K562 (cell line): ENCODE results near the gene FAM32A. TPM values are rescaled to one million over a fixed set of nuclear protein-coding genes. Genes with fewer than 3 reads are reported as not detected.
A peak's percentile ranks its signal among the peaks of the same experiment; 100 is the strongest.

Source experiments
- ATAC-seq: fragments of 200-7000 bp; cut with Tn5 transposase; 3 replicates; pipeline ENCODE4 v1.9.1; 2020; ENCODE audit warnings: moderate library complexity
- BruUV-seq: library from RNA; stranded (reverse); fragments of 400-500 nt; replicated peaks from 2 replicates; lab custom pipeline; 2021; lab: Mats Ljungman, UMichigan
- CTCF ChIA-PET: fragments of 300-600 bp; formaldehyde crosslinking; extraction: SDS; loops from one replicate; lab custom pipeline; 2021; ENCODE audit warnings: low intra/inter-chr PET ratio; lab: Yijun Ruan, JAX
- POLR2A ChIA-PET: fragments of 300-600, 350-650 bp; sonication (Branson Sonifier 250); formaldehyde crosslinking; extraction: SDS; loops from one replicate; lab custom pipeline; 2021; ENCODE audit warnings: antibody characterized with exemption, inconsistent platforms; lab: Yijun Ruan, JAX
- DNase-seq, 4 experiments: peaks; one replicate each; pipeline versions ENCODE4 v3.0.0 to v3.0.0-alpha.2; 2011 to 2018; ENCODE audit warnings: low spot score in 3 of 4, mixed read lengths in 3 of 4; ENCODE audit errors: extremely low read depth in 1 of 4
- FAIRE-seq: peaks from 2 replicates; lab custom pipeline; 2011; peaks lifted over from hg19 to GRCh38; lab: Jason Lieb, UNC
- H2AFZ ChIP-seq: 2 replicates; pipeline ENCODE4 v1.6.0; 2011; ENCODE audit warnings: low read depth, low read length, control low read depth, inconsistent platforms
- H3K27ac ChIP-seq: fragments of 200-600 bp; 3 replicates; pipeline ENCODE4 v1.8.0; 2011; ENCODE audit warnings: low read depth, mild to moderate bottlenecking, control low read depth, inconsistent platforms, low read length, moderate library complexity, mixed read lengths; ENCODE audit errors: extremely low read depth
- H3K27me3 ChIP-seq, 2 experiments: fragments of 300-600 bp in 1 of 2; 2 replicates in 1 of 2; 3 replicates in 1 of 2; pipeline versions ENCODE4 v1.6.0 to v1.8.0; 2011; ENCODE audit warnings: inconsistent platforms in 2 of 2, low read length in 2 of 2, mild to moderate bottlenecking in 1 of 2, mixed read lengths in 1 of 2, moderate library complexity in 1 of 2; ENCODE audit not compliant: control insufficient read depth in 2 of 2, insufficient read depth in 2 of 2
- H3K36me3 ChIP-seq: fragments of 300-600 bp; 3 replicates; pipeline ENCODE4 v1.8.0; 2011; ENCODE audit warnings: mild to moderate bottlenecking, low read length, inconsistent platforms; ENCODE audit not compliant: control insufficient read depth, insufficient read depth
- H3K4me1 ChIP-seq, 2 experiments: fragments of 200-600 bp in 1 of 2; replicated peaks in 1 of 2; 2 replicates in 1 of 2; 3 replicates in 1 of 2; pipeline versions ENCODE4 v1.5.1 to v1.8.0; 2011; ENCODE audit warnings: inconsistent platforms in 2 of 2, low read length in 2 of 2, mild to moderate bottlenecking in 1 of 2, mixed read lengths in 1 of 2, moderate library complexity in 1 of 2; ENCODE audit not compliant: control insufficient read depth in 2 of 2, insufficient read depth in 2 of 2
- H3K4me2 ChIP-seq: 2 replicates; pipeline ENCODE4 v1.6.1; 2011; ENCODE audit warnings: low read length, control low read depth, inconsistent platforms, mixed read lengths; ENCODE audit not compliant: insufficient read depth
- H3K4me3 ChIP-seq: fragments of 200-600 bp; sonication (generic), shearing (Covaris generic); 2 replicates; pipeline ENCODE4 v1.5.1; 2016; ENCODE audit warnings: control low read depth, inconsistent platforms
- H3K79me2 ChIP-seq: fragments of 200-600 bp; 3 replicates; pipeline ENCODE4 v1.8.0; 2011; ENCODE audit warnings: low read length, inconsistent platforms; ENCODE audit not compliant: control insufficient read depth, insufficient read depth
- H3K9ac ChIP-seq, 2 experiments: 2 replicates each; pipeline versions ENCODE4 v1.6.0 to v1.6.1; 2011; ENCODE audit warnings: low read depth in 2 of 2, low read length in 2 of 2, control low read depth in 1 of 2, inconsistent platforms in 1 of 2, mild to moderate bottlenecking in 1 of 2, mixed read lengths in 1 of 2; ENCODE audit not compliant: insufficient read depth in 1 of 2
- H3K9me1 ChIP-seq: one replicate; pipeline ENCODE4 v1.6.0; 2011; ENCODE audit warnings: inconsistent platforms, mild to moderate bottlenecking, low read length, moderate library complexity; ENCODE audit not compliant: control insufficient read depth, insufficient read depth
- H3K9me3 ChIP-seq: replicated peaks from 2 replicates; pipeline ENCODE4 v1.5.1; 2011; ENCODE audit warnings: low read depth, low read length, inconsistent platforms; ENCODE audit not compliant: control insufficient read depth, insufficient read depth
- H4K20me1 ChIP-seq: replicated peaks from 2 replicates; pipeline ENCODE4 v1.6.1; 2011; ENCODE audit warnings: low read length, inconsistent platforms, mixed read lengths; ENCODE audit not compliant: control insufficient read depth, insufficient read depth
- BMI1 ChIP-seq: fragments of 150-350 bp; IDR thresholded peaks from 2 replicates; pipeline ENCODE4 v1.6.1; 2014; ENCODE audit warnings: low read length
- ILF3 ChIP-seq: fragments of 450-650 bp; IDR thresholded peaks from 2 replicates; pipeline ENCODE4 v1.6.1; 2018; ENCODE audit warnings: antibody characterized with exemption, mild to moderate bottlenecking, moderate library complexity, borderline replicate concordance
- POLR2G ChIP-seq: fragments of 200-400 bp; formaldehyde crosslinking; IDR thresholded peaks from 2 replicates; pipeline ENCODE4 v1.6.1; 2017; ENCODE audit warnings: low read depth, mild to moderate bottlenecking, antibody characterized with exemption, low read length, moderate library complexity
- PURB ChIP-seq: sonication (generic); formaldehyde crosslinking; IDR thresholded peaks from 2 replicates; pipeline ENCODE4 v1.9.0; 2021; ENCODE audit warnings: low read depth, mild to moderate bottlenecking, missing genetic modification reagents
- RBFOX2 ChIP-seq: fragments of 200-400 bp; formaldehyde crosslinking; IDR thresholded peaks from 2 replicates; pipeline ENCODE4 v1.6.1; 2017; ENCODE audit warnings: low read depth, mild to moderate bottlenecking, low read length, moderate library complexity
- SAP30 ChIP-seq: fragments of 200-600 bp; sonication (generic); IDR thresholded peaks from 2 replicates; pipeline ENCODE4 v1.6.1; 2012; ENCODE audit warnings: borderline replicate concordance, low read depth, mild to moderate bottlenecking, moderate library complexity, low read length, control low read depth, inconsistent platforms; ENCODE audit not compliant: insufficient read depth, poor library complexity, severe bottlenecking
- SPI1 ChIP-seq: IDR thresholded peaks from 2 replicates; pipeline ENCODE4 v1.6.1; 2011; ENCODE audit warnings: low read depth, low read length, control low read depth, borderline replicate concordance
- ZNF134 ChIP-seq: fragments of 250-450 bp; sonication (Bioruptor Pico); conservative IDR thresholded peaks from 2 replicates; pipeline ENCODE4 v1.4.0; 2020
- ZNF696 ChIP-seq: fragments of 250-450 bp; sonication (Bioruptor Pico); conservative IDR thresholded peaks from 2 replicates; pipeline ENCODE4 v1.4.0; 2020; ENCODE audit warnings: mild to moderate bottlenecking, moderate library complexity
- ZSCAN29 ChIP-seq: fragments of 450-650 bp; IDR thresholded peaks from 2 replicates; pipeline ENCODE4 v1.6.1; 2017
- WGBS: fragments of 100-300 bp; shearing (Covaris generic); methylation state at CpG from one replicate; pipeline ENCODE4 v1.1.6; 2016; ENCODE audit warnings: low coverage, mixed read lengths; ENCODE audit not compliant: insufficient coverage; ENCODE audit errors: missing lambda C conversion rate; 5-methylcytosine and 5-hydroxymethylcytosine counted together
- in situ Hi-C: fragments of 300-500 bp; cut with MboI; formaldehyde crosslinking; loops from 4 replicates; pipeline ENCODE4 v1.15.0; 2018; ENCODE audit warnings: inconsistent platforms, mixed read lengths
- intact Hi-C: fragments of 100-400 bp; cut with micrococcal nuclease; formaldehyde crosslinking; loops from 2 replicates; pipeline ENCODE4 v1.14.2; 2022
- polyA plus RNA-seq, 8 experiments: library from polyadenylated mRNA; depleted of rRNA in 4 of 8; stranded (reverse) in 5 of 8; unstranded in 3 of 8; fragments of >200 nt; fragmentation: Nextera tagmentation in 2 of 8; fragmentation: Illumina TruSeq in 1 of 8; extraction: Ambion mirVana in 2 of 8; extraction: Trizol in 1 of 8; gene quantifications; 2 replicates each; pipeline versions ENCODE4 v1.2.1 to v1.2.3, GENCODE V29; 2011 to 2014; ENCODE audit warnings: inconsistent platforms in 1 of 8, missing spikeins in 1 of 8
- total RNA-seq, 7 experiments: library from RNA; depleted of rRNA in 6 of 7; stranded (reverse); fragments of >200 nt in 6 of 7; fragmentation: Illumina TruSeq in 2 of 7; extraction: Trizol in 2 of 7; gene quantifications; 2 replicates each; pipeline versions ENCODE4 v1.2.1 to v1.2.3, GENCODE V29; 2011 to 2021; ENCODE audit warnings: low replicate concordance in 1 of 7
- TF ChIP-seq, protein P1 (sequence below): fragments of 450-650 bp; IDR thresholded peaks from 2 replicates; pipeline ENCODE4 v1.6.1; 2016; ENCODE audit warnings: borderline replicate concordance
- TF ChIP-seq, protein P2 (sequence below), 2 experiments: IDR thresholded peaks in 1 of 2; conservative IDR thresholded peaks in 1 of 2; 2 replicates each; pipeline ENCODE4 v1.6.1; 2016; ENCODE audit warnings: low read depth in 2 of 2, mild to moderate bottlenecking in 1 of 2, missing compliant biosample characterization in 1 of 2, missing genetic modification characterization in 1 of 2, moderate library complexity in 1 of 2

FAM32A gene
- total and polyA plus RNA-seq, 9 of the 15 experiments (the other 6 are each of a cell fraction or from before 2014, with no cell fraction given), result 30.7 to 96.7 (median 73.7) TPM

DNA sequence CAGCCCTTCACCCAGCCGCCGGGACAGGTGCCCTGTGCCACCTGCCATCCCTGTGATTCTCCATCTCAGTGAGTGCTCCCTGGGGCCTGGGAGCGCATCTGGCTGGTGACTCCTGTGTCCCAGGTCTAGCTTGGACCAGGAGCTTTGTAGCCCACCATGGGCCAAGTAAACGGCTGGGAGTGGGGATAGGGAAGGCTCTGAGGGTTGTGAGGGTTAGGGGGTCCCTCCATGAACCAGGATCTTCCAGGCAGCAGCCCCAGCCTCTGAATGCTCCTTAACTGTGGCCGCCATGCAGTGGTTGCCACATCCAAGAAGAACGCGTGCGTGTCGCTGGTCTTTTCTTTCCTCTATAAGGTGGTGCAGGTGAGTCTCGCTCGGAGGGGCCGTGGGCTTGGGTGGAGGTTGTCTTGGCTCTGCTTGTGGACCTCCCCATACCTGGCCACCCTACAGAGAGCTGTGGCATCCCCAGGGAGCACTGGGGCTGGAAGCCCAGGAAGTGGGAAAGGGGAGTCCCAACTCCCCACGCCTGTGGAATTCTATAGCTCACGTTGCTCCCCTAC lies 20.9 kb downstream of the FAM32A start (continued):
- TF ChIP-seq RBFOX2, result 0 out of 2 replicates have a peak, but pooled peaks have one; percentile 15
- TF ChIP-seq BMI1, result no peak
- no peak for TF ChIP-seq SPI1
- TF ChIP-seq ILF3, result no peak
- TF ChIP-seq SAP30, result no peak
- TF ChIP-seq POLR2G, result 0 out of 2 replicates have a peak, but pooled peaks have one; percentile 28
- TF ChIP-seq, protein P1, sequence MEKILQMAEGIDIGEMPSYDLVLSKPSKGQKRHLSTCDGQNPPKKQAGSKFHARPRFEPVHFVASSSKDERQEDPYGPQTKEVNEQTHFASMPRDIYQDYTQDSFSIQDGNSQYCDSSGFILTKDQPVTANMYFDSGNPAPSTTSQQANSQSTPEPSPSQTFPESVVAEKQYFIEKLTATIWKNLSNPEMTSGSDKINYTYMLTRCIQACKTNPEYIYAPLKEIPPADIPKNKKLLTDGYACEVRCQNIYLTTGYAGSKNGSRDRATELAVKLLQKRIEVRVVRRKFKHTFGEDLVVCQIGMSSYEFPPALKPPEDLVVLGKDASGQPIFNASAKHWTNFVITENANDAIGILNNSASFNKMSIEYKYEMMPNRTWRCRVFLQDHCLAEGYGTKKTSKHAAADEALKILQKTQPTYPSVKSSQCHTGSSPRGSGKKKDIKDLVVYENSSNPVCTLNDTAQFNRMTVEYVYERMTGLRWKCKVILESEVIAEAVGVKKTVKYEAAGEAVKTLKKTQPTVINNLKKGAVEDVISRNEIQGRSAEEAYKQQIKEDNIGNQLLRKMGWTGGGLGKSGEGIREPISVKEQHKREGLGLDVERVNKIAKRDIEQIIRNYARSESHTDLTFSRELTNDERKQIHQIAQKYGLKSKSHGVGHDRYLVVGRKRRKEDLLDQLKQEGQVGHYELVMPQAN, result no peak
- no peak for TF ChIP-seq ZNF696 (CRISPR knock-in tag)

DNA sequence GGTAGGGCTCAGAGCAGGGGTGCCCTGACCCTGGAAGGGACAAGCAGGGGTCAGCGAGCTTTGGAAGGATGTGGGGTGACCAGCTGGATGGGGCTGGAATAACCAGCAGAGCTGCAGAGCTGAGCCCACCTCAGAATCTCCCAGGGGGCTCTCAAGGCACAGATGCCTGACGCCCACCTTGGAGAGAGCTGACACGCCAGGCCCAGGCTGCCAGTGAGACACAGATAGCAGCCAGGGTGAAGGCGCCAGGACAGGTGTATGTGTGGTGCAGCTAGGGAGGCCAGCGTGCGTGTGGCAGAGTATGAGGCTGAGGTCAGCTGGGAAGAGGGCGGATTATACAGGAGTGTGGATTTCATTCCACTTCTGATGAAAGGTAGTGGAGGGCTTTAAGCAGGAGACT lies 21.4 kb downstream of the FAM32A start:
- POLR2A ChIA-PET, result interaction anchor here (0.7 to 2.4 kb wide), 3 partner anchors 9 to 1424 kb away, joined by 3 to 8 read pairs (median 3); partner anchors contain the start of gene AP1M1
- in situ Hi-C loops, result no loop called here
- H3K36me3 ChIP-seq, result peaks cover 47% of the 10 kb centered on the region; the same call in 2 of the 3 replicates
- TF ChIP-seq PURB (CRISPR knock-in tag) (no peak), ZNF134 (CRISPR knock-in tag) (no peak), ZSCAN29 (no peak)
- TF ChIP-seq, protein P2, sequence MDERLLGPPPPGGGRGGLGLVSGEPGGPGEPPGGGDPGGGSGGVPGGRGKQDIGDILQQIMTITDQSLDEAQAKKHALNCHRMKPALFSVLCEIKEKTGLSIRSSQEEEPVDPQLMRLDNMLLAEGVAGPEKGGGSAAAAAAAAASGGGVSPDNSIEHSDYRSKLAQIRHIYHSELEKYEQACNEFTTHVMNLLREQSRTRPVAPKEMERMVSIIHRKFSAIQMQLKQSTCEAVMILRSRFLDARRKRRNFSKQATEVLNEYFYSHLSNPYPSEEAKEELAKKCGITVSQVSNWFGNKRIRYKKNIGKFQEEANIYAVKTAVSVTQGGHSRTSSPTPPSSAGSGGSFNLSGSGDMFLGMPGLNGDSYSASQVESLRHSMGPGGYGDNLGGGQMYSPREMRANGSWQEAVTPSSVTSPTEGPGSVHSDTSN (CRISPR knock-in tag; IDR thresholded peaks at IDR 0.05; ENCODE audit: low read depth), result no peak
- TF ChIP-seq, protein P2 (tag; conservative IDR thresholded peaks at IDR 0.05; ENCODE audit: low read depth), result no peak

More for the DNA sequence above, 21.4 kb downstream of the FAM32A start:
- Histone ChIP-seq H3K9ac (0 out of 4 replicates have a peak overlapping the region, but pooled peaks of 1 of the 2 experiments have one; percentile 52), H4K20me1 (no peaks in the 10 kb centered on the region), H3K4me1 (peaks cover 0 to 18% of the 10 kb centered on the region in 2 experiments; a peak in 3 of 5 replicates), H3K27ac (no peak overlapping the region), H3K4me2 (no peak overlapping the region), H3K4me3 (no peak overlapping the region), H3K9me3 (no peaks in the 10 kb centered on the region), H3K27me3 (no peaks in the 10 kb centered on the region), H3K79me2 (no peaks in the 10 kb centered on the region), H3K9me1 (peaks cover 4% of the 10 kb centered on the region), H2AFZ (no peak overlapping the region)
- ATAC-seq (no peak), FAIRE-seq (no peak), DNase-seq (no peak)
- CTCF ChIA-PET, result no interaction called here
- BruUV-seq, result no TSS peak
- intact Hi-C loops, result no loop called here
- WGBS, result 93% methylated on average over 7 of the region's 7 CpGs
